A673 (cell line): ENCODE results near the gene KIF26A. TPM values are rescaled to one million over a fixed set of nuclear protein-coding genes. Genes with fewer than 3 reads are reported as not detected.

Source experiments
- BruUV-seq: library from RNA; stranded (reverse); fragments of 400-500 nt; replicated peaks from 2 replicates; lab custom pipeline; 2021; lab: Mats Ljungman, UMichigan
- CTCF ChIA-PET: fragments of 300-600 bp; sonication (Branson Sonifier 250); formaldehyde crosslinking; loops from one replicate; lab custom pipeline; 2022; ENCODE audit warnings: antibody characterized with exemption; lab: Charles Lee
- POLR2A ChIA-PET: fragments of 300-600 bp; sonication (Branson Sonifier 250); formaldehyde crosslinking; loops from one replicate; lab custom pipeline; 2022; ENCODE audit warnings: antibody characterized with exemption; ENCODE audit not compliant: low non-redundant PET; lab: Charles Lee
- DNase-seq: peaks from one replicate; pipeline ENCODE4 v3.0.0-alpha.2; 2015; ENCODE audit warnings: low spot score
- H3K27ac ChIP-seq: fragments of 200-600 bp; sonication (generic); 2 replicates; pipeline ENCODE4 v1.5.1; 2016; ENCODE audit warnings: mixed run types, low read depth, mild to moderate bottlenecking, mixed read lengths, antibody characterized with exemption, low read length; ENCODE audit not compliant: poor library complexity, severe bottlenecking
- H3K27me3 ChIP-seq: fragments of 200-600 bp; sonication (generic); replicated peaks from 2 replicates; pipeline ENCODE4 v1.6.1; 2017; ENCODE audit warnings: mixed run types, low read depth, mild to moderate bottlenecking, mixed read lengths, antibody characterized with exemption, low read length; ENCODE audit not compliant: insufficient read depth, poor library complexity
- H3K36me3 ChIP-seq: fragments of 200-600 bp; sonication (generic); 2 replicates; pipeline ENCODE4 v1.6.1; 2016; ENCODE audit warnings: mixed run types, mild to moderate bottlenecking, mixed read lengths, antibody characterized with exemption, low read length; ENCODE audit not compliant: insufficient read depth, poor library complexity, severe bottlenecking
- H3K4me1 ChIP-seq: fragments of 200-600 bp; sonication (generic); 2 replicates; pipeline ENCODE4 v1.6.1; 2017; ENCODE audit warnings: mixed run types, mild to moderate bottlenecking, mixed read lengths, antibody characterized with exemption, low read length; ENCODE audit not compliant: insufficient read depth, poor library complexity, severe bottlenecking
- H3K4me3 ChIP-seq: fragments of 200-600 bp; sonication (generic); 2 replicates; pipeline ENCODE4 v1.5.1; 2016; ENCODE audit warnings: low read depth, mixed run types, mild to moderate bottlenecking, mixed read lengths, low read length; ENCODE audit not compliant: poor library complexity, severe bottlenecking
- H3K9me3 ChIP-seq: fragments of 200-600 bp; sonication (generic); 2 replicates; pipeline ENCODE4 v1.6.1; 2016; ENCODE audit warnings: mixed run types, low read depth, mild to moderate bottlenecking, mixed read lengths, antibody characterized with exemption, low read length; ENCODE audit not compliant: poor library complexity, severe bottlenecking
- EZH2 ChIP-seq: fragments of 200-600 bp; sonication (generic); IDR thresholded peaks from 2 replicates; pipeline ENCODE4 v1.6.1; 2017; ENCODE audit warnings: borderline replicate concordance, low read depth, mild to moderate bottlenecking, mixed read lengths, antibody characterized with exemption, low read length; ENCODE audit not compliant: poor library complexity, severe bottlenecking
- intact Hi-C: fragments of 100-400 bp; cut with micrococcal nuclease; formaldehyde crosslinking; loops from one replicate; pipeline ENCODE4 v1.10.0; 2022; ENCODE audit not compliant: unreplicated experiment
- total RNA-seq: library from RNA; stranded (reverse); gene quantifications from 2 replicates; pipeline ENCODE4 v1.2.3, GENCODE V29; 2021
- TF ChIP-seq, protein P1 (sequence below): fragments of 300-800, 200-600 bp; sonication (generic); conservative IDR thresholded peaks from 2 replicates; pipeline ENCODE4 v1.5.1; 2017; ENCODE audit warnings: low read depth, mild to moderate bottlenecking, antibody characterized with exemption, low read length, moderate library complexity, mixed read lengths

KIF26A gene
- total RNA-seq, 1 experiment from 2014 or later = 11.5 TPM

DNA sequence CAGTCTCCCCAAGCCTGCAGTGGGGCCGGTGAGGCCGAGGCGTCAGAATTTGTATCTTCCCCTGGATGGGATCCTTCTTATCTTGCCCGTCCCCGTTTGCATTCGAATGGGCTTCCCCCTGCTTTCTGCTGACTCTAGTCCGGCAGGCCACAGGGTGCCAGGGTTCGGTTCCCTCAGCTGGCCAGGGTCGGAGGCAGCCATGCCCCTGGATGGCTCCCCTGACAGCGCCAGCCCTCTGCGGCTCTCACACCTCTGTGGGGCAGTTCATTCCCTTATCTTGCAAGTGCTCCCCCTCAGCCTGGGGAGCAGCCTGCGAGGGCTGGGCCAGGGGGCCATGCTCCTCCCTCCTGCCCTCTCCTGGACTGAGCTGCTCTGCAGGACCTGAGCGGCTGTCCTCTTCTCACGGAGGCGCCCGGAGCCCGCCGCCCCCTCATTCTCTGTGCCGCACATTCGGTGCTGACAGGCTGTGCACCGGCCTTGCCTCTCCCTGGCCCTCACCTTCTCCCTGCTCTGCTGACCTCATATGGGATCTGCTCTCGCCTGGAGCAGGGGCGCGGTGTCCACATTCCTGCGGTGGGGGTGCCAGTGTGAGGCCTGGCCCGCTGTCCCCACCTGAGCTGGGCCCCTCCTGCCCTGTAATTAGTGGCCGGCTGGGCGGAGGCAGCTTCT is 32.8 kb downstream of the KIF26A start:
- no peak for TF ChIP-seq EZH2
- TF ChIP-seq, protein P1, sequence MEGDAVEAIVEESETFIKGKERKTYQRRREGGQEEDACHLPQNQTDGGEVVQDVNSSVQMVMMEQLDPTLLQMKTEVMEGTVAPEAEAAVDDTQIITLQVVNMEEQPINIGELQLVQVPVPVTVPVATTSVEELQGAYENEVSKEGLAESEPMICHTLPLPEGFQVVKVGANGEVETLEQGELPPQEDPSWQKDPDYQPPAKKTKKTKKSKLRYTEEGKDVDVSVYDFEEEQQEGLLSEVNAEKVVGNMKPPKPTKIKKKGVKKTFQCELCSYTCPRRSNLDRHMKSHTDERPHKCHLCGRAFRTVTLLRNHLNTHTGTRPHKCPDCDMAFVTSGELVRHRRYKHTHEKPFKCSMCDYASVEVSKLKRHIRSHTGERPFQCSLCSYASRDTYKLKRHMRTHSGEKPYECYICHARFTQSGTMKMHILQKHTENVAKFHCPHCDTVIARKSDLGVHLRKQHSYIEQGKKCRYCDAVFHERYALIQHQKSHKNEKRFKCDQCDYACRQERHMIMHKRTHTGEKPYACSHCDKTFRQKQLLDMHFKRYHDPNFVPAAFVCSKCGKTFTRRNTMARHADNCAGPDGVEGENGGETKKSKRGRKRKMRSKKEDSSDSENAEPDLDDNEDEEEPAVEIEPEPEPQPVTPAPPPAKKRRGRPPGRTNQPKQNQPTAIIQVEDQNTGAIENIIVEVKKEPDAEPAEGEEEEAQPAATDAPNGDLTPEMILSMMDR = no peak
- intact Hi-C loops = no loop called here
- ChIA-PET CTCF (no interaction called here), POLR2A (no interaction called here)
- no peaks in the 10 kb centered on the region for H3K9me3 ChIP-seq
- no peak for DNase-seq
- peaks cover 20% of the 10 kb centered on the region for H3K4me1 ChIP-seq
- H3K27ac ChIP-seq = no peak overlapping the region
- no peaks in the 10 kb centered on the region for H3K36me3 ChIP-seq
- no peaks in the 10 kb centered on the region for H3K27me3 ChIP-seq
- no peak overlapping the region for H3K4me3 ChIP-seq
- no TSS peak for BruUV-seq

DNA sequence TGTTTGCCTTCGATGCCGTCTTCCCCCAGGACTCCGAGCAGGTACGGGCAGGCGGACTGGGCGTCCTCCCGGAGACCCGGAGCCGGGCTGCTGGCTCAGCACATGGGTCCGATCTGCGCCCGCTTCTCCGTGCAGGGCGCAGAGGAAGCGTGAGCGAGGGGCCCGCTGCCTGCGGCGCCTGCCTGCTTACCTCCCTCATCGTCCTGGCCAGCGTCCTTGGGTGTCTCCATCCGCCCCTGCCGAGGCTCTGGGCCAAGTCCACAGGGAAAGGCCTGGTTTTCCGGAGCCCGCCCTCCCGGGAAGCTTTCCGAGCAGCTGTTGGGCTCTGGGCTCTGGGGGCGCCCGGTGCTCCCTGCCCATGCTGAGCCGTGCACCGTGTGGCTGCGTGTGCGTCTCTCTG is 33.5 kb downstream of the KIF26A start:
- H3K4me3 ChIP-seq = no peak overlapping the region

DNA sequence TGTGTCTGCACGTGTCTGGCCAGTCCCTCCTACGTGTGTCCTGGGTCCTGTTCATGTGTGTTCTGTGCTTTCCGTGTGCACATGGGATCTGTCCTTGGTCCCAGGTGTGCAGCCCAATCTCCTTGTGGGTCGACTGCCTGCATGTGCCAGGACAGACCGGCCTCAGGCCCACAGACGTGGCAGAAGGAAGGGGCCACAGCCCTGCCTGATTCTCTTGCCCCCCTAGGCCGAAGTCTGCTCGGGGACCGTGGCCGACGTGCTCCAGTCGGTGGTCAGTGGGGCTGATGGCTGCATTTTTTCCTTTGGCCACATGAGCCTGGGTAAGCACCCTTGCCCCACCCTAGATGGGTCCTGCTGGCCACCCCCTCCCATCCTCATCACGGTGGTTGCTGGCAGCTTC is 34.0 kb downstream of the KIF26A start:
- BruUV-seq = no TSS peak
- intact Hi-C loops = no loop called here
- DNase-seq = no peak
- peaks cover 20% of the 10 kb centered on the region for H3K4me1 ChIP-seq
- no peaks in the 10 kb centered on the region for H3K9me3 ChIP-seq
- H3K27ac ChIP-seq = no peak overlapping the region
- H3K27me3 ChIP-seq = no peaks in the 10 kb centered on the region
- ChIA-PET POLR2A (no interaction called here), CTCF (no interaction called here)
- H3K4me3 ChIP-seq = no peak overlapping the region
- H3K36me3 ChIP-seq = no peaks in the 10 kb centered on the region
- TF ChIP-seq EZH2 = no peak
- TF ChIP-seq, protein P1 = no peak

More for the DNA sequence above, 33.5 kb downstream of the KIF26A start:
- Histone ChIP-seq H3K27me3 (no peaks in the 10 kb centered on the region), H3K36me3 (no peaks in the 10 kb centered on the region), H3K27ac (no peak overlapping the region), H3K4me1 (peaks cover 20% of the 10 kb centered on the region), H3K9me3 (no peaks in the 10 kb centered on the region)
- intact Hi-C loops = no loop called here
- no peak for TF ChIP-seq EZH2
- TF ChIP-seq, protein P1 = no peak
- ChIA-PET CTCF (no interaction called here), POLR2A (no interaction called here)
- DNase-seq = no peak
- BruUV-seq = no TSS peak
